ENCODE results near the gene KLRF2. TPM values are rescaled to one million over a fixed set of nuclear protein-coding genes. Genes with fewer than 3 reads are reported as not detected.

Gene KLRF2
- total RNA-seq, 2 experiments from 2014 or later, result not detected

DNA sequence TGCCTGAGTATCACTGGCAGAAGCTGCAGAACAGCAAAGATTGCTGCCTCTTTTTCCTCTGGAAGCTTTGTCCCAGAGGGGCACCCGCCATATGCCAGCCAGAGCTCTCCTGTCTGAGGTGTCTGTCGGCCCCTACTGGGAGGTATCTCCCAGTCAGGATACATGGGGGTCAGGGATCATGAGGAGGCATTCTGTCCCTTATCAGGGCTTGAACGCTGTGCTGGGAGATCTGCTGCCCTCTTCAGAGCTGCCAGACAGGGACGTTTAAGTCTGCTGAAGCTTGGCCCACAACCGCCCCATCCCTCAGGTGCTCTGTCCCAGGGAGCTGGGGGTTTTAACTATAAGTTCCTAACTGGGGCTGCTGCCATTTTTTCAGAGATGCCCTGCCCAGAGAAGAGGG lies 32.4 kb upstream of the KLRF2 start:
- Histone ChIP-seq H3K79me2 (ENCODE audit: insufficient read depth, low read depth, low read length) (no peaks in the 10 kb centered on the region), H3K9me2 (ENCODE audit: insufficient read depth, low read length) (no peaks in the 10 kb centered on the region), H3K36me3 (ENCODE audit: insufficient read depth, low read length) (no peaks in the 10 kb centered on the region), H3K4me3 (ENCODE audit: low read depth, low read length, poor library complexity, severe bottlenecking) (no peak overlapping the region), H3K4me2 (ENCODE audit: low read length) (no peak overlapping the region), H3K9me3 (ENCODE audit: low read length) (no peaks in the 10 kb centered on the region), H2AFZ (ENCODE audit: low read length) (no peak overlapping the region), H3K27ac (ENCODE audit: low read depth, low read length, poor library complexity, severe bottlenecking) (no peak overlapping the region), H3K4me1 (ENCODE audit: insufficient read depth, low read length, poor library complexity, severe bottlenecking) (no peaks in the 10 kb centered on the region), H4K20me1 (ENCODE audit: insufficient read depth, low read length) (no peaks in the 10 kb centered on the region)
- no peak for DNase-seq (ENCODE audit: low spot score)
- POLR2A ChIA-PET, result interaction anchor here (0.6 kb wide), 1 partner anchor 1227 kb away, joined by 3 read pairs; no protein-coding TSS in a partner anchor
- intact Hi-C loops (cut with micrococcal nuclease; ENCODE audit: unreplicated experiment), result no loop called here
- CTCF ChIA-PET (ENCODE audit: unreplicated experiment), result no interaction called here
- TF ChIP-seq, protein P1, sequence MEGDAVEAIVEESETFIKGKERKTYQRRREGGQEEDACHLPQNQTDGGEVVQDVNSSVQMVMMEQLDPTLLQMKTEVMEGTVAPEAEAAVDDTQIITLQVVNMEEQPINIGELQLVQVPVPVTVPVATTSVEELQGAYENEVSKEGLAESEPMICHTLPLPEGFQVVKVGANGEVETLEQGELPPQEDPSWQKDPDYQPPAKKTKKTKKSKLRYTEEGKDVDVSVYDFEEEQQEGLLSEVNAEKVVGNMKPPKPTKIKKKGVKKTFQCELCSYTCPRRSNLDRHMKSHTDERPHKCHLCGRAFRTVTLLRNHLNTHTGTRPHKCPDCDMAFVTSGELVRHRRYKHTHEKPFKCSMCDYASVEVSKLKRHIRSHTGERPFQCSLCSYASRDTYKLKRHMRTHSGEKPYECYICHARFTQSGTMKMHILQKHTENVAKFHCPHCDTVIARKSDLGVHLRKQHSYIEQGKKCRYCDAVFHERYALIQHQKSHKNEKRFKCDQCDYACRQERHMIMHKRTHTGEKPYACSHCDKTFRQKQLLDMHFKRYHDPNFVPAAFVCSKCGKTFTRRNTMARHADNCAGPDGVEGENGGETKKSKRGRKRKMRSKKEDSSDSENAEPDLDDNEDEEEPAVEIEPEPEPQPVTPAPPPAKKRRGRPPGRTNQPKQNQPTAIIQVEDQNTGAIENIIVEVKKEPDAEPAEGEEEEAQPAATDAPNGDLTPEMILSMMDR (conservative IDR thresholded peaks at IDR 0.05; ENCODE audit: low read length), result no peak
- TF ChIP-seq EZH2phosphoT487 (IDR thresholded peaks at IDR 0.05; ENCODE audit: borderline replicate concordance, low read depth, low read length), result no peak
- no TSS peak for BruUV-seq (replicated peaks)

DNA sequence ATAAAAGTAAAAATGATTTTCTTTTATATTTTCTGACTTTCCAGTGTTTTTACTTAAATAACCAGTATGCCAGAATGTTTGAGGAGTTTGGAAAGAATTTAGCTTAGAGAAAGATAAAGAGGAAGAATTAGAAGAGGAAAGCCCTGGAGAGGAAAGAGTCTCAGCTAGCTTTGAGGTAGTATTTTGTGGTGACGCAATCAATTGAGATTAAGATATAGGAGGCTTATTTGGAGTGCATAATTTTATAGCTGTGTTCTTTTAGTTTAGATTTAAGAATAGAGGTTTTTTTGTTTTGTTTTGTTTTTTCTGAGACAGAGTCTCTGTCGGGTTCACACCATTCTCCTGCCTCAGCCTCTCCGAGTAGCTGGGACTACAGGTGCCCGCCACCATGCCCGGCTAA lies 30.2 kb upstream of the KLRF2 start:
- DNase-seq (ENCODE audit: low spot score), result no peak
- no peak overlapping the region for H2AFZ ChIP-seq (ENCODE audit: low read length)
- H3K27ac ChIP-seq (ENCODE audit: low read depth, low read length, poor library complexity, severe bottlenecking), result no peak overlapping the region
- H3K9me2 ChIP-seq (ENCODE audit: insufficient read depth, low read length), result no peaks in the 10 kb centered on the region
- no peak overlapping the region for H3K4me3 ChIP-seq (ENCODE audit: low read depth, low read length, poor library complexity, severe bottlenecking)
- H3K36me3 ChIP-seq (ENCODE audit: insufficient read depth, low read length), result no peaks in the 10 kb centered on the region
- ChIA-PET POLR2A (no interaction called here), CTCF (ENCODE audit: unreplicated experiment) (no interaction called here)
- intact Hi-C loops (cut with micrococcal nuclease; ENCODE audit: unreplicated experiment), result no loop called here
- no peak overlapping the region for H3K4me2 ChIP-seq (ENCODE audit: low read length)
- H3K79me2 ChIP-seq (ENCODE audit: insufficient read depth, low read depth, low read length), result no peaks in the 10 kb centered on the region
- H3K9me3 ChIP-seq (ENCODE audit: low read length), result no peaks in the 10 kb centered on the region
- H4K20me1 ChIP-seq (ENCODE audit: insufficient read depth, low read length), result no peaks in the 10 kb centered on the region
- no TSS peak for BruUV-seq (replicated peaks)
- H3K4me1 ChIP-seq (ENCODE audit: insufficient read depth, low read length, poor library complexity, severe bottlenecking), result no peaks in the 10 kb centered on the region
- no peak for TF ChIP-seq EZH2phosphoT487 (IDR thresholded peaks at IDR 0.05; ENCODE audit: borderline replicate concordance, low read depth, low read length)
- TF ChIP-seq, protein P1 (conservative IDR thresholded peaks at IDR 0.05; ENCODE audit: low read length), result no peak

DNA sequence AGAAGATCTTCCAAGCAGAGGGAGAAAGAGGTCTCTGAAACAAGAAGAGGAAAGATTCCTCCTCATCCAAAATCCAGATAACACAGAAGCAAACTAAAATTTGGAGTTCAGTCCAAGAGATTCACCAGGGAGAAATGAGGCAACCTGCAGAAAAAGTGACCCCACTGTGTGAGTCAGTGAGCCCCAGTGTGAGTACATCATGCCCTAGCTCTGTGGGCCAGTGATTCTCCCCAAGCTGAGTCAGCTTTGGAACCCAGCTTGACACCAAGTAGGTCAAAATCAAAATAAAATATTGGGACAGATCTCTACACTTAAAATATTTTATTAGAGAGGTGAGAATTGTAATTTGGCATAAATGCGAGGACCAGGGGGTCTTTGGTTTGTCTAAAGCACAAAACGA lies 29.4 kb upstream of the KLRF2 start:
- H3K4me1 ChIP-seq (ENCODE audit: insufficient read depth, low read length, poor library complexity, severe bottlenecking), result no peaks in the 10 kb centered on the region
- no peaks in the 10 kb centered on the region for H4K20me1 ChIP-seq (ENCODE audit: insufficient read depth, low read length)
- BruUV-seq (replicated peaks), result no TSS peak
- no peaks in the 10 kb centered on the region for H3K9me2 ChIP-seq (ENCODE audit: insufficient read depth, low read length)
- no peak overlapping the region for H3K4me2 ChIP-seq (ENCODE audit: low read length)
- H2AFZ ChIP-seq (ENCODE audit: low read length), result no peak overlapping the region
- ChIA-PET POLR2A (no interaction called here), CTCF (ENCODE audit: unreplicated experiment) (no interaction called here)
- no peak for DNase-seq (ENCODE audit: low spot score)
- TF ChIP-seq, protein P1 (conservative IDR thresholded peaks at IDR 0.05; ENCODE audit: low read length), result no peak
- no peak for TF ChIP-seq EZH2phosphoT487 (IDR thresholded peaks at IDR 0.05; ENCODE audit: borderline replicate concordance, low read depth, low read length)
- intact Hi-C loops (cut with micrococcal nuclease; ENCODE audit: unreplicated experiment), result no loop called here
- no peak overlapping the region for H3K4me3 ChIP-seq (ENCODE audit: low read depth, low read length, poor library complexity, severe bottlenecking)
- no peaks in the 10 kb centered on the region for H3K36me3 ChIP-seq (ENCODE audit: insufficient read depth, low read length)
- H3K27ac ChIP-seq (ENCODE audit: low read depth, low read length, poor library complexity, severe bottlenecking), result no peak overlapping the region
- no peaks in the 10 kb centered on the region for H3K9me3 ChIP-seq (ENCODE audit: low read length)
- no peaks in the 10 kb centered on the region for H3K79me2 ChIP-seq (ENCODE audit: insufficient read depth, low read depth, low read length)

Data from OCI-LY7 (cell line).